ENCODE measurements around the gene ZRANB1. TPM values are rescaled to one million over a fixed set of nuclear protein-coding genes. Genes with fewer than 3 reads are reported as not detected.
A peak's percentile ranks its signal among the peaks of the same experiment; 100 is the strongest.

The ZRANB1 gene
- polyA plus RNA-seq, 1 of the 3 experiments (the other 2 are of a cell fraction), result 6.2 TPM

- Histone ChIP-seq H3F3A (replicated peaks; ENCODE audit: insufficient read depth) (no peaks in the 10 kb centered on the region), H3K9me3 (no peaks in the 10 kb centered on the region), H4K20me1 (ENCODE audit: insufficient read depth) (peaks cover 73% of the 10 kb centered on the region), H3K27ac (ENCODE audit: low read depth in 2 of 2, low read length in 1 of 2) (peak overlapping the region in 1 of 2 experiments; percentile 98; a peak in 2 of 4 replicates), H3K36me3 (replicated peaks in 1 of 2; ENCODE audit: control insufficient read depth in 1 of 2, insufficient read depth in 2 of 2, low read length in 1 of 2) (peaks cover 0 to 39% of the 10 kb centered on the region in 2 experiments), H3K4me1 (ENCODE audit: control insufficient read depth in 1 of 2, insufficient read depth in 2 of 2, low read depth in 1 of 2, low read length in 1 of 2) (peaks cover 0 to 95% of the 10 kb centered on the region in 2 experiments; a peak in 2 of 4 replicates), H3K79me2 (ENCODE audit: insufficient read depth) (peaks cover 48% of the 10 kb centered on the region), H3K4me2 (no peak overlapping the region), H2AFZ (ENCODE audit: low read depth) (no peak overlapping the region), H3K4me3 (ENCODE audit: low read depth in 2 of 2, low read length in 1 of 2) (no peak overlapping the region), H3K27me3 (ENCODE audit: insufficient read depth) (no peaks in the 10 kb centered on the region), H3K9ac (no peak overlapping the region), H3K9me2 (no peaks in the 10 kb centered on the region)
- ChIA-PET CTCF (interaction anchor here (1.4 to 4.3 kb wide), 3 partner anchors 41 to 56 kb away, joined by 4 to 15 read pairs (median 12); no protein-coding TSS in a partner anchor), POLR2A (no interaction called here)
- peak; percentile 32 for DNase-seq
- TF ChIP-seq FOXM1 (IDR thresholded peaks at IDR 0.05; ENCODE audit: low read depth) (no peak), ZBTB33 (IDR thresholded peaks at IDR 0.05; ENCODE audit: borderline replicate concordance, low read depth) (no peak), NFIC (IDR thresholded peaks at IDR 0.05; ENCODE audit: borderline replicate concordance) (no peak), FOXJ3 (CRISPR knock-in tag; IDR thresholded peaks at IDR 0.05) (no peak)
- 97% methylated on average over 28 of the region's 36 CpGs for WGBS (ENCODE audit: low lambda C conversion rate)
These were observed 63.6 kb downstream of the ZRANB1 start for GRCh38 chr10:125005312-125006187.

- Histone ChIP-seq H3K9me2 (no peaks in the 10 kb centered on the region), H3K27ac (ENCODE audit: low read depth in 2 of 2, low read length in 1 of 2) (peak overlapping the region; percentile 12 to 98; a peak in 2 of 4 replicates), H3K36me3 (replicated peaks in 1 of 2; ENCODE audit: control insufficient read depth in 1 of 2, insufficient read depth in 2 of 2, low read length in 1 of 2) (peaks cover 0 to 35% of the 10 kb centered on the region in 2 experiments), H3K4me2 (no peak overlapping the region), H3K4me3 (ENCODE audit: low read depth in 2 of 2, low read length in 1 of 2) (no peak overlapping the region), H3K9ac (no peak overlapping the region), H2AFZ (ENCODE audit: low read depth) (no peak overlapping the region), H3F3A (replicated peaks; ENCODE audit: insufficient read depth) (no peaks in the 10 kb centered on the region), H3K79me2 (ENCODE audit: insufficient read depth) (peaks cover 55% of the 10 kb centered on the region), H3K27me3 (ENCODE audit: insufficient read depth) (no peaks in the 10 kb centered on the region), H3K9me3 (no peaks in the 10 kb centered on the region), H3K4me1 (ENCODE audit: control insufficient read depth in 1 of 2, insufficient read depth in 2 of 2, low read depth in 1 of 2, low read length in 1 of 2) (peaks cover 0 to 93% of the 10 kb centered on the region in 2 experiments; a peak in 2 of 4 replicates), H4K20me1 (ENCODE audit: insufficient read depth) (peaks cover 76% of the 10 kb centered on the region)
- TF ChIP-seq JUND (IDR thresholded peaks at IDR 0.05), result no peak
- TF ChIP-seq PBX3 (IDR thresholded peaks at IDR 0.05), result no peak
- no peak for TF ChIP-seq RXRA (IDR thresholded peaks at IDR 0.05; ENCODE audit: borderline replicate concordance, low read depth)
- no peak for TF ChIP-seq POLR2AphosphoS5 (IDR thresholded peaks at IDR 0.05; ENCODE audit: low read depth, low read length)
- TF ChIP-seq TCF12 (IDR thresholded peaks at IDR 0.05), result no peak
- no peak for TF ChIP-seq REST (IDR thresholded peaks at IDR 0.05; ENCODE audit: low read depth, low read length)
- no peak for TF ChIP-seq SIN3A (IDR thresholded peaks at IDR 0.05; ENCODE audit: borderline replicate concordance, low read depth, low read length)
- no peak for TF ChIP-seq MEF2A (IDR thresholded peaks at IDR 0.05; ENCODE audit: borderline replicate concordance, low read depth)
- TF ChIP-seq FOXM1 (IDR thresholded peaks at IDR 0.05; ENCODE audit: low read depth), result no peak
- no peak for TF ChIP-seq USF1 (IDR thresholded peaks at IDR 0.05; ENCODE audit: borderline replicate concordance, low read depth)
- TF ChIP-seq GATA2 (CRISPR knock-in tag; IDR thresholded peaks at IDR 0.05), result no peak
- no peak for TF ChIP-seq ELF1 (IDR thresholded peaks at IDR 0.05)
- no peak for TF ChIP-seq EP300 (IDR thresholded peaks at IDR 0.05; ENCODE audit: borderline replicate concordance in 1 of 2, low read depth in 1 of 2, low read length in 1 of 2)
- no peak for TF ChIP-seq RCOR1 (IDR thresholded peaks at IDR 0.05; ENCODE audit: low read length)
- WGBS (ENCODE audit: low lambda C conversion rate), result 96% methylated on average over 7 of the region's 9 CpGs
- DNase-seq, result no peak
- POLR2A ChIA-PET, result interaction anchor here (1.2 to 1.6 kb wide), 2 partner anchors 17 to 18 kb away, joined by 3 to 8 read pairs; no protein-coding TSS in a partner anchor
- CTCF ChIA-PET, result interaction anchor here (1.4 to 4.3 kb wide), 5 partner anchors 14 to 55 kb away, joined by 4 to 15 read pairs (median 6); no protein-coding TSS in a partner anchor
These were observed 64.3 kb downstream of the ZRANB1 start for GRCh38 chr10:125006188-125006680.

Data from SK-N-SH (cell line).